Liver (tissue), 9 donors: ENCODE data around the gene B4GALNT3. TPM values are rescaled to one million over a fixed set of nuclear protein-coding genes. Genes with fewer than 3 reads are reported as not detected.

Experiments used
- DNase-seq: peaks from one replicate; pipeline ENCODE4 v3.0.0-alpha.2; 2017; ENCODE audit warnings: low spot score
- H3K27ac ChIP-seq, 2 donors: one replicate each; pipeline ENCODE4 v1.7.0; 2013; ENCODE audit warnings: inconsistent platforms in 2 of 2, low read length in 2 of 2, control low read depth in 1 of 2, low read depth in 1 of 2, mild to moderate bottlenecking in 1 of 2
- H3K27me3 ChIP-seq, 4 donors: one replicate each; pipeline versions ENCODE4 v1.6.1 to v1.7.0; 2013; ENCODE audit warnings: low read length in 3 of 4, inconsistent platforms in 1 of 4, mild to moderate bottlenecking in 1 of 4, moderate library complexity in 1 of 4; ENCODE audit not compliant: control insufficient read depth in 4 of 4, insufficient read depth in 4 of 4
- H3K36me3 ChIP-seq, 4 donors: one replicate each; pipeline versions ENCODE4 v1.6.1 to v1.7.0; 2013; ENCODE audit warnings: low read length in 3 of 4, mild to moderate bottlenecking in 3 of 4, low read depth in 1 of 4, moderate library complexity in 1 of 4; ENCODE audit not compliant: control insufficient read depth in 4 of 4, insufficient read depth in 3 of 4
- H3K4me1 ChIP-seq, 4 donors: one replicate each; pipeline versions ENCODE4 v1.6.1 to v1.7.0; 2013; ENCODE audit warnings: low read length in 3 of 4, mild to moderate bottlenecking in 3 of 4, moderate library complexity in 1 of 4; ENCODE audit not compliant: control insufficient read depth in 4 of 4, insufficient read depth in 4 of 4
- H3K4me3 ChIP-seq, 3 donors: one replicate each; pipeline versions ENCODE4 v1.6.1 to v1.7.0; 2013; ENCODE audit warnings: low read length in 3 of 3, control low read depth in 1 of 3, low read depth in 1 of 3, mild to moderate bottlenecking in 1 of 3
- H3K9ac ChIP-seq, 2 donors: one replicate each; pipeline ENCODE4 v1.7.0; 2013; ENCODE audit warnings: low read length in 2 of 2, mild to moderate bottlenecking in 2 of 2, moderate library complexity in 2 of 2, control low read depth in 1 of 2, low read depth in 1 of 2
- H3K9me3 ChIP-seq, 4 donors: one replicate each; pipeline versions ENCODE4 v1.6.1 to v1.7.0; 2013; ENCODE audit warnings: low read length in 3 of 4; ENCODE audit not compliant: control insufficient read depth in 4 of 4
- EGR1 ChIP-seq, 2 donors: IDR thresholded peaks; 2 replicates each; pipeline ENCODE4 v1.6.1; 2016 to 2018; ENCODE audit warnings: antibody characterized with exemption in 2 of 2, low read depth in 2 of 2
- FOXA1 ChIP-seq: IDR thresholded peaks from 2 replicates; pipeline ENCODE4 v1.6.1; 2016; ENCODE audit warnings: antibody characterized with exemption
- FOXA2 ChIP-seq: IDR thresholded peaks from 2 replicates; pipeline ENCODE4 v1.6.1; 2016; ENCODE audit warnings: antibody characterized with exemption
- GABPA ChIP-seq, 2 donors: IDR thresholded peaks in 1 of 2; conservative IDR thresholded peaks in 1 of 2; 2 replicates each; pipeline ENCODE4 v1.6.1; 2016; ENCODE audit warnings: antibody characterized with exemption in 2 of 2, mild to moderate bottlenecking in 1 of 2, moderate library complexity in 1 of 2
- HNF4A ChIP-seq, 2 donors: conservative IDR thresholded peaks; 2 replicates each; pipeline ENCODE4 v1.6.1; 2016; ENCODE audit warnings: antibody characterized with exemption in 2 of 2, mild to moderate bottlenecking in 2 of 2
- JUND ChIP-seq, 2 donors: IDR thresholded peaks; 2 replicates each; pipeline ENCODE4 v1.6.1; 2016; ENCODE audit warnings: antibody characterized with exemption in 2 of 2
- NR2F2 ChIP-seq: IDR thresholded peaks from 2 replicates; pipeline ENCODE4 v1.6.1; 2016; ENCODE audit warnings: antibody characterized with exemption
- REST ChIP-seq: IDR thresholded peaks from 2 replicates; pipeline ENCODE4 v1.6.1; 2016; ENCODE audit warnings: antibody characterized with exemption, mild to moderate bottlenecking
- RXRA ChIP-seq, 2 donors: IDR thresholded peaks; 2 replicates each; pipeline ENCODE4 v1.6.1; 2017 to 2018; ENCODE audit warnings: antibody characterized with exemption in 2 of 2, mild to moderate bottlenecking in 1 of 2
- TAF1 ChIP-seq: conservative IDR thresholded peaks from 2 replicates; pipeline ENCODE4 v1.6.1; 2016; ENCODE audit warnings: antibody characterized with exemption, mild to moderate bottlenecking
- WGBS: extraction: QIAGEN DNeasy Blood & Tissue Kit; methylation state at CpG from one replicate; pipeline ENCODE4 v1.1.7; 2013; 5-methylcytosine and 5-hydroxymethylcytosine counted together
- polyA plus RNA-seq, 2 donors: library from polyadenylated mRNA; stranded (reverse) in 1 of 2; unstranded in 1 of 2; fragments of 200-250 nt in 1 of 2; fragments of >200 nt in 1 of 2; fragmentation: Nextera tagmentation in 1 of 2; extraction: Ambion mirVana in 1 of 2; gene quantifications; one replicate each; pipeline versions ENCODE4 v1.2.1 to v1.2.3, GENCODE V29; 2013 to 2015
- total RNA-seq, 2 donors: library from RNA; depleted of rRNA; stranded (reverse); fragments of >200 nt; gene quantifications; one replicate each; pipeline ENCODE4 v1.2.3, GENCODE V29; 2014
- donor health status: healthy.
- donor health status: healthy.
- donor health status: healthy.
- donor health status: healthy.
- donor health status: healthy.

B4GALNT3 gene
- total and polyA plus RNA-seq, 4 donors: 0.09 to 0.25 (median 0.14) TPM; not detected in 1

GRCh38 chr12:473198-473597 lies 13.5 kb downstream of the B4GALNT3 start:
- Histone ChIP-seq H3K9ac (no peak overlapping the region), H3K4me3 (no peak overlapping the region), H3K27me3 (peaks cover 0 to 3% (median 0%) of the 10 kb centered on the region in 4 donors), H3K27ac (no peak overlapping the region), H3K9me3 (no peaks in the 10 kb centered on the region), H3K36me3 (no peaks in the 10 kb centered on the region), H3K4me1 (no peaks in the 10 kb centered on the region)
- TF ChIP-seq REST (no peak), NR2F2 (no peak)
- WGBS: 81% methylated on average over 5 of the region's 5 CpGs
- DNase-seq: no peak

DNA sequence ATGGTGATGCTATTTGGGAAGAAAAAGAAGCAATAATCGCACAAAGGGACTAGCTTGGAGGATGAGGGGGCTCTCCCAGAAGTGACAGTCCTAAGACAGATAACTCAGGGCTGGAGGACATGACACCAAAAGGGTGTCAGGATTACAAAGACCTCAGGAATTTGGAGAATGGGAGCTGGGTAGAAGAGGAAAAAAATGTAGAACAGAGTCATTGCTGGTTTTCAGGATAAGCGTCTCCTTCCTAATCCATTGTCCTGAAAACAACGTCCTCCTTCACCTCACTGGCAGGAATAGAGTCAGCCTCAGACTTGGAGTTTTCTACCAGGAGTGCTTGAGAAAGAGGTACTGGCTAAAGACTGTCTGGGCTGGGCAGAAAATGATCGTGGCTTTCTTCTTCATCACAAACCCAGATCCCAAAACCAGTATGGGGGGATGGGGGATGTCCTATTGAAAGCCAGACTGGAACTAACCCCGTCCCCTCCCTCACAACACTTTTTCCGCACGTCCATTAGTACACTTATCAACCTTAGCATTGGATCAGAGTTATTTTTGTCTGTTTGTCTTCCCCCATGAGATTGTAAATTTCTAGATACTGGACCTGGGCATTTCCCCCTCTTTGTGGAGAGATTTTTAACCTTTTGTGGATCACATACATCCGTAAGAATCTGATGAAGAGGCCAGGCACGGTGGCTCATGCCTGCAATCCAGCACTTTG lies 14.3 kb downstream of the B4GALNT3 start:
- no peak for DNase-seq
- H3K4me3 ChIP-seq: no peak overlapping the region

GRCh38 chr12:475286-475685 lies 15.5 kb downstream of the B4GALNT3 start:
- 62% methylated on average over 5 of the region's 5 CpGs for WGBS
- Histone ChIP-seq H3K4me3 (no peak overlapping the region), H3K9me3 (no peaks in the 10 kb centered on the region), H3K27ac (no peak overlapping the region), H3K4me1 (no peaks in the 10 kb centered on the region), H3K27me3 (peaks cover 0 to 3% (median 0%) of the 10 kb centered on the region in 4 donors), H3K36me3 (no peaks in the 10 kb centered on the region), H3K9ac (no peak overlapping the region)
- no peak for TF ChIP-seq JUND (IDR thresholded peaks at IDR 0.05)
- no peak for TF ChIP-seq FOXA1
- TF ChIP-seq NR2F2: no peak
- DNase-seq: no peak

More for the DNA sequence above, 14.3 kb downstream of the B4GALNT3 start:
- 53% methylated on average over 9 of the region's 9 CpGs for WGBS
- H3K27ac ChIP-seq: no peak overlapping the region
- no peak for TF ChIP-seq HNF4A (conservative IDR thresholded peaks at IDR 0.05)
- no peak for TF ChIP-seq GABPA (IDR thresholded peaks at IDR 0.05 in 1 of 2, conservative IDR thresholded peaks at IDR 0.05 in 1 of 2)
- no peaks in the 10 kb centered on the region for H3K36me3 ChIP-seq
- H3K27me3 ChIP-seq: peaks cover 0 to 3% (median 0%) of the 10 kb centered on the region in 4 donors
- no peak overlapping the region for H3K9ac ChIP-seq
- H3K9me3 ChIP-seq: no peaks in the 10 kb centered on the region
- no peaks in the 10 kb centered on the region for H3K4me1 ChIP-seq

DNA sequence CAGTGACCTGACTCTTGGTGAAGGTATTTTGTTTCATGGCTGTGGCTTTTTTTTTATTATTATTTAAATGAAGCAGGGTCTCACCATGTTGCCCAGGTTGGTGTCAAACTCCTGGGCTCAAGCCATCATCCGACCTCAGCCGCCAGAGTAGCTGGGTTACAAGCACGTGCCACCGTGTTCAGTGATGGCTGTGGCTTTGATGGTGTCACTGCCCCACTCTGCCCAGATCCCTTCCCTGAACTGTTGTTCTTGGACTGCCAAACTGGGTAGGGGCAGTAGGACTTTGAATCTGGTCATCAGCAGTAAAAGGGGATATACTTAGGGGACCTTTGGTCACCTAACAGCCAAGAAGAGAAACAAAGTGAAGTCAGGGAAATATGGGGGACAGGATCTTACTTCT lies 19.4 kb downstream of the B4GALNT3 start:
- no peak overlapping the region for H3K4me3 ChIP-seq
- no peaks in the 10 kb centered on the region for H3K9me3 ChIP-seq
- no peaks in the 10 kb centered on the region for H3K4me1 ChIP-seq
- H3K36me3 ChIP-seq: no peaks in the 10 kb centered on the region
- no peak for TF ChIP-seq JUND (IDR thresholded peaks at IDR 0.05)
- no peak for TF ChIP-seq TAF1
- TF ChIP-seq REST: no peak
- TF ChIP-seq NR2F2: no peak
- no peak for TF ChIP-seq RXRA (IDR thresholded peaks at IDR 0.05)
- no peak for TF ChIP-seq FOXA2
- no peak for TF ChIP-seq EGR1 (IDR thresholded peaks at IDR 0.05; ENCODE audit: low read depth in 2 of 2)
- TF ChIP-seq GABPA (IDR thresholded peaks at IDR 0.05 in 1 of 2, conservative IDR thresholded peaks at IDR 0.05 in 1 of 2): no peak
- no peak for DNase-seq
- H3K27me3 ChIP-seq: peaks cover 0 to 3% (median 1%) of the 10 kb centered on the region in 4 donors
- 97% methylated on average over 4 of the region's 4 CpGs for WGBS
- no peak overlapping the region for H3K27ac ChIP-seq
- no peak overlapping the region for H3K9ac ChIP-seq
